ENCODE data around the gene PROSER3.
"Not testable (repeated sequence)": the region's sequence is repeated elsewhere in the genome, so short reads cannot be mapped to it uniquely, and the experiment has no call there.

The PROSER3 gene

DNA sequence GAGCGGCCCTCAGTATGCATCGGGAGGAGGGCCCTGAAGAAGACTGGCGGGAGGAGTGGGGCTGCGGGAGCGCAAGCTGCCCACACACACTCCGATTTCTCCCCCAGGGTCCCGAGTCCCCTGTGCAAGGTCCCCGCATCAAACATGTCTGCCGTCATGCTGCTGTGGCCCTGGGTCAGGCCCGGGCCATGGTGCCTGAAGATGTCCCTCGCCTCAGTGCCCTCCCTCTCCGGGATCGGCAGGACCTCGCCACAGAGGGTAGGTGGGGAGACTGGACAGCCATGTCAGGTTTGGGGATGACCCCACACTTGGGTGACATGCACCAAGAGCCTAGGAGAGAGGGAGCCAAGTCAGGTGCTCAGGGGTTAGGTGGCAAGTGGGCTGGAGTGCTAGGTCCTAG is 35.5 kb upstream of the PROSER3 start:
- no peak for DNase-seq (ENCODE audit: low read depth in 1 of 2, low spot score in 1 of 2)

DNA sequence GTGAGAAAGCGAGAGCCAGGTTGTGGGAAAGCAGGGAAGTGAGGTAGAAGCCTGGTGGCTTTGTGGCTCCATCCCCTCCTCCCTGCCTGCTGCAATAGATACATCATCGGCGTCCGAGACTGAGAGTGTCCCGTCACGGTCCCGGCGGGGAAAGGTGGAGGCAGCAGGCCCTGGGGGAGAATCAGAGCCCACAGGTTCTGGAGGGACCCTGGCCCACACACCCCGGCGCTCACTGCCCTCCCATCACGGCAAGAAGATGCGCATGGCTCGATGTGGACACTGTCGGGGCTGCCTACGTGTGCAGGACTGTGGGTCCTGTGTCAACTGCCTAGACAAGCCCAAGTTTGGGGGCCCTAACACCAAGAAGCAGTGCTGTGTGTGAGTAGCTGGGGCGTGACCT is 35.1 kb upstream of the PROSER3 start:
- no peak for DNase-seq (ENCODE audit: low read depth in 1 of 2, low spot score in 1 of 2)

DNA sequence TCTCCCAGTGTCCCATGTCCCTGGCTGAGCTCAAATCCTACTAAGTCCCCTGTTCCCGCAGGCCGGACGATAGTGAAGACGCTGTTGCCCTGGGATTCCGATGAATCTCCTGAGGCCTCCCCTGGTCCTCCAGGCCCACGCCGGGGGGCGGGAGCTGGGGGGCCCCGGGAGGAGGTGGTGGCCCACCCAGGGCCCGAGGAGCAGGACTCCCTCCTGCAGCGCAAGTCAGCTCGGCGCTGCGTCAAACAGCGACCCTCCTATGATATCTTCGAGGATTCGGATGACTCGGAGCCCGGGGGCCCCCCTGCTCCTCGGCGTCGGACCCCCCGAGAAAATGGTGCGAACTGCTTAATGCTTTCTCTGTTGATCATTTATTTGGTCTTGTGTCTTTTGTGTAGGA is 34.3 kb upstream of the PROSER3 start:
- no peak for DNase-seq (ENCODE audit: low read depth in 1 of 2, low spot score in 1 of 2)

DNA sequence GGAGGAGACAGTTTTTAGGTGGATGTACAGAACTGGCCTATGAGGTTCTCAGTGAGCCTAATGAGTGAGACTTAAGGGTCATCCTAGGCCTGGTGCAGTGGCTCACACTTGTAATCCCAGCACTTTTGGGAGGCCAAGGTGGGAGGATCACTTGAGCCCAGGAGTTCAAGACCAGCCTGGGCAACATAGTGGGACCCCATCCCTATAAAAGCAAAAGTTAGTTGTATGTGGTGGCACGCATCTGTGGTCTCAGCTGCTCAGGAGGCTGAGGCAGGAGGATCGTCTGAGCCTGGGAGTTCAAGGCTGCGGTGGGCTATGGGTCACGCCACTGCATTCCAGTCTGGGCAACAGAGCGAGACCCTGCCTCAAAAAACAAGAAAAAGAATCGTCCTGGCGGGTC is 33.8 kb upstream of the PROSER3 start:
- DNase-seq (ENCODE audit: low read depth in 1 of 2, low spot score in 1 of 2): not testable (repeated sequence)

DNA sequence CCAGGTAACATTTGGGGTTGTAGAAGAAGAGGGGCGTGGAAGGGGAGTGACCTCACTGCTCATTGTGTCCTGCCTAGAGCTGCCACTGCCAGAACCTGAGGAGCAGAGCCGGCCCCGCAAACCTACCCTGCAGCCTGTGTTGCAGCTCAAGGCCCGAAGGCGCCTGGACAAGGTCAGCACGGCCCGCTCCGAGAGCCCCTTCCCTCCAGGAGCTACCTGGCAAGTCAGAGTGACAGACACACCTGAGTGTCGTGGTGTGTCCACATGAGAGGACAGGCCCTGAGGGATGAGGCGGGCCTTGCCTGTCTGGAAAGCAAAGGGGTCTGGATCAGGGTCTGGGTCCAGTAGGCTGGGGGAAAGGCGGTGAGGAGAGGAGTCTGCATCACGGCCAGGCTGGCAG is 33.4 kb upstream of the PROSER3 start:
- DNase-seq (ENCODE audit: low read depth in 1 of 2, low spot score in 1 of 2): no peak

DNA sequence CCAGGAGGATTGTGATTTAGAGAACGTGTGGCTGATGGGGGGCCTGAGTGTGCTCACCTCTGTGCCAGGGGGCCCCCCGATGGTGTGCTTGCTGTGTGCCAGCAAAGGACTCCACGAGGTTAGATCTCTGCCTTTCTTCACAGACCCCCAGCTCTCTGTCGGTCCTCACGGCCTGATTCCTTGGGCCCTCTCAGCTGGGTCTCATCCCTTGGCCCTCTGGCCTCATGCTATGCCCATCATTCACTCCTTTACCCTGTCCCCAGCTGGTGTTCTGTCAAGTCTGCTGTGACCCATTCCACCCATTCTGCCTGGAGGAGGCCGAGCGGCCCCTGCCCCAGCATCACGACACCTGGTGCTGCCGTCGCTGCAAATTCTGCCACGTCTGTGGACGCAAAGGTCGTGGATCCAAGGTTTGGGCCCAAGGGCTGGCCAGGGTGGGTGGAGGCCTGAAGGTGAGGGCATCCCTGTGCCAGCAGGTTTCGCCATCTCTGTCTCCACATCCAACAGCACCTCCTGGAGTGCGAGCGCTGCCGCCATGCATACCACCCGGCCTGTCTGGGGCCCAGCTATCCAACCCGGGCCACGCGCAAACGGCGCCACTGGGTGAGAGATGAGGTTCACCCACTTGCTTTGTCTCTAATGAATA is 32.6 kb upstream of the PROSER3 start:
- DNase-seq (ENCODE audit: low read depth in 1 of 2, low spot score in 1 of 2): no peak

DNA sequence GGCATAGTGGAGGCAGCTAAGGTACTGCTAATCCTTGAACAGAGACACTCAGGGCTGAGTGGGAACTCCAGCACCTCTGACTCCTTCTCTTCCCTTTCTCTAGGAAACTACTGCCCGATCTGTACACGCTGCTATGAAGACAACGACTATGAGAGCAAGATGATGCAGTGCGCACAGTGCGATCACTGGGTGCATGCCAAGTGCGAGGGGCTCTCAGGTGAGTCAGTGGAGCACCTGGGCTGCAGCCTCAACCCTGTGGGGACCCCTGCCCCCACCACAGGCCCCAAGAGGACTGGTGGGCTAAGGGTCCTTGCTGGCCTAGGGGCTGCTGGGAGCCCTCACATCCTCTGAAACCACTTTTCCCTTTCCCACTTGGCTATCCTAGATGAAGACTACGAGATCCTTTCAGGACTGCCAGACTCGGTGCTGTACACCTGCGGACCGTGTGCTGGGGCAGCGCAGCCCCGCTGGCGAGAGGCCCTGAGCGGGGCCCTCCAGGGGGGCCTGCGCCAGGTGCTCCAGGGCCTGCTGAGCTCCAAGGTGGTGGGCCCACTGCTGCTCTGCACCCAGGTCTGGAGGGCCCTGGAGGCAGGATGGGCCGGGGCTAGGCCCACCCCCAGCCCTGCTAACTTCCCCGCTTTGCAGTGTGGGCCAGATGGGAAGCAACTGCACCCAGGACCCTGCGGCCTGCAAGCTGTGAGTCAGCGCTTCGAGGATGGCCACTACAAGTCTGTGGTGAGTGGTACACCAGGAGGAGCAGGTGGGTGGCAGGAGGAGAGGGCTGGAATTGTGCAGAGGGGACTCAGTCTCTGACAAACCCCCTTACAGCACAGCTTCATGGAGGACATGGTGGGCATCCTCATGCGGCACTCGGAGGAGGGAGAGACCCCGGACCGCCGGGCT is 30.7 kb upstream of the PROSER3 start:
- DNase-seq (ENCODE audit: low read depth in 1 of 2, low spot score in 1 of 2): no peak

DNA sequence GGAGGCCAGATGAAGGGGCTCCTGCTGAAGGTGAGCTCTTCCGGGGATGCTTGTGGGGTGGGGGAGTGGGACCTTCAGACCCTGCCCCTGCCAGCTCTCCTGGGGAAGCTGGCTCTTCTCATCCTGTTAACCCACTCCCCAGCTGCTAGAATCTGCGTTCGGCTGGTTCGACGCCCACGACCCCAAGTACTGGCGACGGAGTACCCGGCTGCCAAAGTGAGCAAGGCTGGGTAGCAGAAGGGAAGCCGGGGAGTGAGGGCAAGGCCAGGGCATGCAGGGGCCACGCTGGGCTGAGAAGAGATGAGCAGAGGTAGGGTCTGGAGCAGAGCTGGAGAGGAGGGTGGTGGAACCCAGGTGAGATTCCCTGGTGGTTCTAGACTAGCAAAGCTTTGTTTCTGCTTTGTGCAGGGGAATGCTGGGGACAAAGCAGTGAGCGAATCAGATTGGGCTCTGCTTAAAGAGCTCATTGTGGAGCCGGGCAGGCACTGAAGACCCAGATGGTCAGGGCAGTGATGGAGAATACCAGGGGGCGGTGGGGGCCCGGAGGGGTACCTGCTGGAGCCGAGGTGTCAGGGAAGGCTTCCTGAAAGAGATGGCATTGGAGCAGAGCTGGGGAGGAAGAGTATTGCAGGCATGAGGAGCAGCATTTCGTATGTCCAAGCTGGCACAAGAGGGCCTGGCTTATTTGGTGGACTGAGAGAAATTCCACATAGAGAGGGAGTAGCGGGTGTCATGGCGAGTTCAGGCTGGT is 29.8 kb upstream of the PROSER3 start:
- DNase-seq (ENCODE audit: low read depth in 1 of 2, low spot score in 1 of 2): no peak

DNA sequence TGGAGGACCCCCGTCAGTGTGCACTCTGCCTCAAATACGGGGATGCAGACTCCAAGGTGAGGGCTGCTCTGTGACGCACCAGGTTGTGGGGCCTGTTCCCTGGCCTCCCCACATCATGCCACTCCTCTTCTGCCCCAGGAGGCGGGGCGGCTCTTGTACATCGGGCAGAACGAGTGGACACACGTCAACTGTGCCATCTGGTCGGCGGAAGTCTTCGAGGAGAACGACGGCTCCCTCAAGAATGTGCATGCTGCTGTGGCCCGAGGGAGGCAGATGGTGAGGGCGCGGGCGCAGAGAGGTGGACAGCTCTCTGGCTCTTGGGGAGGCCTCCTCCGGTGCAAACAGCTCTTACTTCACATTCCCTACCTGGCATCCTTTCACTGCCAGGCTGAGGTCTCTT is 29.0 kb upstream of the PROSER3 start:
- no peak for DNase-seq (ENCODE audit: low read depth in 1 of 2, low spot score in 1 of 2)

DNA sequence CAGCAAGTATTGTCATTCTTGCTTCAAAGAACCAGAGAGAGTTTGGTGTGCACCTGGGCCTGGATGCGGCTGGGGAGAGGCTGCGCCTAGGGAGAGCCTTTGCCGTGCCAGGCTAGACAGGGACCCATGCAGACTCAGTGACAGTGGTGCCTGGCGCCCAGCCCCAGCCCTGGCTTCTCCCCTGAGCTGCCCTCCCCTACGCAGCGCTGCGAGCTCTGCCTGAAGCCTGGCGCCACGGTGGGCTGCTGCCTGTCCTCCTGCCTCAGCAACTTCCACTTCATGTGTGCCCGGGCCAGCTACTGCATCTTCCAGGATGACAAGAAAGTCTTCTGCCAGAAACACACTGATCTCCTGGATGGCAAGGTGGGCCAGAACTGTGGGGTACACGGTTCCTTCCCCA is 28.2 kb upstream of the PROSER3 start:
- DNase-seq (ENCODE audit: low read depth in 1 of 2, low spot score in 1 of 2): no peak

DNA sequence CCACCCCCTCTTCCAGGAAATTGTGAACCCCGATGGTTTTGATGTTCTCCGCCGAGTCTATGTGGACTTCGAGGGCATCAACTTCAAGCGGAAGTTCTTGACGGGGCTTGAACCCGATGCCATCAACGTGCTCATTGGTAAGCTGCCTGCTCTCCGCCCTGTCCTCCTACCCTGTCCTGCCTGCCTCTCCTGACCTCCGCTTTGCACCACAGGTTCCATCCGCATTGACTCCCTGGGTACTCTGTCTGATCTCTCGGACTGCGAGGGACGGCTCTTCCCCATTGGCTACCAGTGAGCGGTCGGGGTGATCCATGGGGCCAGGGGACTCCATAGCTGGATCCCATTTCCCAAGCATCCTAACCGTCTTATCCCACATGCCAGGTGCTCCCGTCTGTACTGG is 27.6 kb upstream of the PROSER3 start:
- no peak for DNase-seq (ENCODE audit: low read depth in 1 of 2, low spot score in 1 of 2)

DNA sequence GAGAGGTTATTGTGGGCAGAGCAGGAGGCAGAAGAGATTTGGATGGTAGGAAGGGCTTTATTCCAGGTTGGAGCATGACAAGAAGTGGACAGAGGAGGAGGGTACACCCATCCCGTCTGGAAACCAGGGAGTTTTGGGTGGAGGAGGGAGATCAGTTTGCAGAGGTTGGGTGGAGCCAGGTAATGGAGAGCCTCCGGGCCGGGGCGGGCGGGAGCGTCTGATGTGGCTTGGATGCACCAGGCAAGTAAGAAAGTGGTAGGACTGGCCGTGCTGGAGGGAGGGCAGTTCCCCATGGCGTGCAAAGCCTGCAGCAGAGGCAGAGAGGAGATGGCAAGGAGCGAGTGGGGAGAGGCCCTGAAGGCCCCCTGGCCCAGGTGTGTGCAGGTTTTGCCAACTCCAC is 26.6 kb upstream of the PROSER3 start:
- DNase-seq (ENCODE audit: low read depth in 1 of 2, low spot score in 1 of 2): no peak

DNA sequence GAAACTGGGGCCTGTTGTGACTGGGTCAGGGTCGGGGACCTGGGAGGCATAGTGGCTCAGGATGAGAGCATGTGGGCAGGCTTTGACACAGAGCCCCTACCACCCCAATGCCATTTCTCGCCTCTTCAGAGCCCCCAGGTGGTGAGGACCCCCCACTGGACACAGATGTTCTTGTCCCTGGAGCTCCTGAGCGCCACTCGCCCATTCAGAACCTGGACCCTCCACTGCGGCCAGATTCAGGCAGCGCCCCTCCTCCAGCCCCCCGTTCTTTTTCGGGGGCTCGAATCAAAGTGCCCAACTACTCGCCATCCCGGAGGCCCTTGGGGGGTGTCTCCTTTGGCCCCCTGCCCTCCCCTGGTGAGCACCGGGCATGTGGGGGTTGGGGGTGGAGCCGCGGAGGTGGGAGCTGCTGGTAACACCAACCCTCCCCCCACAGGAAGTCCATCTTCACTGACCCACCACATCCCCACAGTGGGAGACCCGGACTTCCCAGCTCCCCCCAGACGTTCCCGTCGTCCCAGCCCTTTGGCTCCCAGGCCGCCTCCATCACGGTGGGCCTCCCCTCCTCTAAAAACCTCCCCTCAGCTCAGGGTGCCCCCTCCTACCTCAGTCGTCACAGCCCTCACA is 26.1 kb upstream of the PROSER3 start:
- no peak for DNase-seq (ENCODE audit: low read depth in 1 of 2, low spot score in 1 of 2)

DNA sequence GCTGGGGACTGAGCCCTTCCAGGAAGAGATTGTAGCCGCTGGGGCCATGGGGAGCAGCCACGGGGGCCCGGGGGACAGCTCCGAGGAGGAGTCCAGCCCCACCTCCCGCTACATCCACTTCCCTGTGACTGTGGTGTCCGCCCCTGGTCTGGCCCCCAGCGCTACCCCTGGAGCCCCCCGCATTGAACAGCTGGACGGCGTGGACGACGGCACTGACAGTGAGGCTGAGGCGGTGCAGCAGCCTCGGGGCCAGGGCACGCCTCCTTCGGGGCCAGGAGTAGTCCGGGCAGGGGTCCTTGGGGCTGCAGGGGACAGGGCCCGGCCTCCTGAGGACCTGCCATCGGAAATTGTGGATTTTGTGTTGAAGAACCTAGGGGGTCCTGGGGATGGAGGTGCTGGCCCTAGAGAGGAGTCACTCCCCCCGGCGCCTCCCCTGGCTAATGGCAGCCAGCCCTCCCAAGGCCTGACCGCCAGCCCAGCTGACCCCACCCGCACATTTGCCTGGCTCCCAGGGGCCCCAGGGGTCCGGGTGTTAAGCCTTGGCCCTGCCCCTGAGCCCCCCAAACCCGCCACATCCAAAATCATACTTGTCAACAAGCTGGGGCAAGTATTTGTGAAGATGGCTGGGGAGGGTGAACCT is 25.3 kb upstream of the PROSER3 start:
- no peak for DNase-seq (ENCODE audit: low read depth in 1 of 2, low spot score in 1 of 2)

DNA sequence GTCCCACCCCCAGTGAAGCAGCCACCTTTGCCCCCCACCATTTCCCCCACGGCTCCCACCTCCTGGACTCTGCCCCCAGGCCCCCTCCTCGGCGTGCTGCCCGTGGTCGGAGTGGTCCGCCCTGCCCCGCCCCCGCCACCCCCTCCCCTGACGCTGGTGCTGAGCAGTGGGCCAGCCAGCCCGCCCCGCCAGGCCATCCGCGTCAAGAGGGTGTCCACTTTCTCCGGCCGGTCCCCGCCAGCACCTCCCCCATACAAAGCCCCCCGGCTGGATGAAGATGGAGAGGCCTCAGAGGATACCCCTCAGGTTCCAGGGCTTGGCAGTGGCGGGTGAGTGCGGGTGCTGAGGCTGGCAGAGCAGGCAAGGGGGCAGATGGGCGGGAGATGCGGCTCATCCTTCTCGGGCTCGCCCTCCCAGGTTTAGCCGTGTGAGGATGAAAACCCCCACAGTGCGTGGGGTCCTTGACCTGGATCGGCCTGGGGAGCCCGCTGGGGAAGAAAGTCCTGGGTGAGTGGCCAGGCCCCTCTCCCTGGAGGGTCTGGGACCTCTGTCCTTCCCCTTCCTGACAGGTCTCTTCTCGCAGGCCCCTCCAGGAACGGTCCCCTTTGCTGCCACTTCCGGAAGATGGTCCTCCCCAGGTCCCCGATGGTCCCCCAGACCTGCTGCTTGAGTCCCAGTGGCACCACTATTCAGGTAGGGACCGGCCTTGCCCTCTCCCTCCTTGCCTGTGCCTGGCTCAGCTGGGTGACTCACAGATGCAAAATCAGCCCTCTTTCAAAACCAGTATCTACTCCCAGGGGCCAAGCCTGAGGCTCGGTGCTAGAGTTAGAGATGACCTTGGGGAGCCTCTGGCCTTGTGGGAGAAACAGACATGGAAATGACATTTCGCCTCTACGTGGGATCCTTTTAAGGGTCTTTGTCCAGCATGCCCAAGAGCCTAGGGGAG is 24.5 kb upstream of the PROSER3 start:
- no peak for DNase-seq (ENCODE audit: low read depth in 1 of 2, low spot score in 1 of 2)

DNA sequence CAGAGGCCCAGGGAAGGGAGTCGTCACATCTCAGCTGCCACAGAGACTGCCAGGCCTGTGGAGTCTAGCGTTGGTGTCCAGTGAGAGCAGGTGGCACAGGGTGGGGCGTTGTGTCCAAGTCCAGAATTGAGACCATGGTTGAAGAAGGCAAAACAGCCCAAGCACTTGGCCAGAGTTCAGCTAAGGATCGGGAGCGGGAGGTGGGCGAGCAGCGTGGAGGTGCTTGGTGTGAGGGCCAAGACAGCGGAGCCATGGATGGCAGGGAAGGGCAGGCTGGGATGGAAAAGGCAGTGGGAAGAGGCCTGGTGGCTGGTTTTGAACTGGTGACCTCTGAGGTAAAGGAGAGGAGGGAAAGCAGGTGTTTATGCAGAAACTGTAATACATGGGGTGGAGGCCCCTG is 23.7 kb upstream of the PROSER3 start:
- no peak for DNase-seq (ENCODE audit: low read depth in 1 of 2, low spot score in 1 of 2)

DNA sequence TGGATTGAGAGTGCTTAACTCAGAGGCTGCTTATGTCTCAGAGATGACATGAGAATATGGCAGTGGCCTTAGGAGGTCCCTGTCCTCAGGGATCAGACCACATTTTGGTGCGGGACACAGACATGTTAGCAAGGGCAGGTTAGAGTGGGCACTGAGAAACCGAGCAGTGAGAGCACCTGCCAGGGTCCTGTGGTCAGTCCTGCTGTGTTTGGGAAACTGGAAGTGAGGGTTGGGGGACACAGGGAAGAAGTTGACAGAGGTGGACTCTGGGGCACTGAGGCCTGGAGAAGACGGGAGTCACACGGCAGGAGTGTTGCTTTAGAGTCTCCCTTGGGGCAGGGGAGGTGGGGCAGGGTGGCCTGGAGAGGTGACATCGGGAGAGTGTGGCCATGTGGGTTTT is 23.1 kb upstream of the PROSER3 start:
- no peak for DNase-seq (ENCODE audit: low read depth in 1 of 2, low spot score in 1 of 2)

DNA sequence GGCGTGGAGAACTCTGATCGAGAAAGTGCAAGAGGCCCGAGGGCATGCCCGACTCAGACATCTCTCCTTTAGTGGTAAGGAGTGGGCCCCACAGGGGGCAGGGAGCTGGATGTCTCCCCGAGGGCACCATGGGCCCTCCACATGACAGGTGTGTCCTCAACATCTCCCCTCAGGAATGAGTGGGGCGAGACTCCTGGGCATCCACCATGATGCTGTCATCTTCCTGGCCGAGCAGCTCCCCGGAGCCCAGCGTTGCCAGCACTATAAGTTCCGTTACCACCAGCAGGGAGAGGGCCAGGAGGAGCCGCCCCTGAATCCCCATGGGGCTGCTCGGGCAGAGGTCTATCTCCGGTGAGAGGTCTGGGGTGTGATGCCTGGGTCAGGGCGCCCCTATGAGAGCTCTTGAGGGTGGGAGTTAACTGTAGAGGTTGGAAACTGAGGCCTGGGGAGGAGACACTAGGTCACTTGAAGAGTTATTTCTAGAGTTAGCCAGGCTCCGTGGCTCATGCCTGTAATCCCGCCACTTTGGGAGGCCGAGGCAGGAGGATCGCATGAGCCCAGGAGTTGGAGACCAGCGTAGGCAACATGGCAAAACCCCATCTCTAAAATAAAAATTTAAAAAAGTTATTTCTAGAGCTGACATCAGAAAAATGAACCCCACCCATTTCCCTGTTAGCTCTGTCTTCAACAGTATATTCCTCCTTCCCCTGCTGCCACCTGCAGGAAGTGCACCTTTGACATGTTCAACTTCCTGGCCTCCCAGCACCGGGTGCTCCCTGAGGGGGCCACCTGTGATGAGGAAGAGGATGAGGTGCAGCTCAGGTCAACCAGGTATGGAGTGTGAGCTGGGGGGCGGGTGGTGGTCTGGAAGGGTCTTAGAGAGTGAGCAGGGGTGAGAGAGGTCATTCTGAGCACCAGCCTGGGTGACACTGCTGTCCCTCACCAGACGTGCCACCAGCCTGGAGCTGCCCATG is 20.8 kb upstream of the PROSER3 start:
- no peak for DNase-seq (ENCODE audit: low read depth in 1 of 2, low spot score in 1 of 2)

Measured in activated CD4-positive, alpha-beta T cell treated with anti-CD3 and anti-CD28 coated beads, Interleukin-2, amount 50 U/mL, for 24 hours (primary cell).